Hindlimb muscle (tissue), 1 donor: Measurements from ENCODE around the gene RABEPK. TPM values are rescaled to one million over a fixed set of nuclear protein-coding genes. Genes with fewer than 3 reads are reported as not detected.
"Not testable (repeated sequence)": the region's sequence is repeated elsewhere in the genome, so short reads cannot be mapped to it uniquely, and the experiment has no call there.

ENCODE experiments used
- DNase-seq: peaks from one replicate; pipeline ENCODE4 v3.0.0-alpha.2; 2013
- polyA plus RNA-seq: library from polyadenylated mRNA; unstranded; fragments of 120-200 nt; gene quantifications from one replicate; pipeline ENCODE4 v1.2.1, GENCODE V29; 2013; ENCODE audit not compliant: insufficient read length

The RABEPK gene
- polyA plus RNA-seq, 1 donor = 14.1 TPM

- DNase-seq = not testable (repeated sequence)
Observed at GRCh38 chr9:125195591-125195990, 4.8 kb upstream of the RABEPK start.

- DNase-seq = no peak
Observed at GRCh38 chr9:125202846-125203618, 2.7 kb downstream of the RABEPK start.

GRCh38 chr9:125204477-125204876 is 4.1 kb downstream of the RABEPK start:
- DNase-seq = no peak

GRCh38 chr9:125214186-125214585 is 13.8 kb downstream of the RABEPK start:
- DNase-seq = no peak

GRCh38 chr9:125218621-125219020 is 18.3 kb downstream of the RABEPK start:
- DNase-seq = no peak

GRCh38 chr9:125224858-125225257 is 24.5 kb downstream of the RABEPK start:
- not testable (repeated sequence) for DNase-seq

GRCh38 chr9:125227761-125228160 is 27.4 kb downstream of the RABEPK start:
- DNase-seq = no peak

GRCh38 chr9:125233678-125234077 is 33.3 kb downstream of the RABEPK start:
- no peak for DNase-seq

GRCh38 chr9:125234099-125234498 is 33.8 kb downstream of the RABEPK start:
- not testable (repeated sequence) for DNase-seq

GRCh38 chr9:125235804-125236519 is 35.6 kb downstream of the RABEPK start:
- no peak for DNase-seq

- not testable (repeated sequence) for DNase-seq
Observed at GRCh38 chr9:125236520-125237159, 36.3 kb downstream of the RABEPK start.

GRCh38 chr9:125238127-125238914 is 38.0 kb downstream of the RABEPK start:
- no peak for DNase-seq

- no peak for DNase-seq
Observed at GRCh38 chr9:125238915-125239446, 38.6 kb downstream of the RABEPK start.

- no peak for DNase-seq
Observed at GRCh38 chr9:125239631-125240597, 39.6 kb downstream of the RABEPK start.

- peak; percentile 54 for DNase-seq
Observed at GRCh38 chr9:125240649-125240999, 40.3 kb downstream of the RABEPK start.

GRCh38 chr9:125241000-125241862 is 40.9 kb downstream of the RABEPK start, which contains the start of gene HSPA5:
Gene HSPA5, minus strand, starts transcription at chr9:125241343. Its CDS starts 217 bp downstream, at chr9:125241126.
- DNase-seq = peak; percentile 99

GRCh38 chr9:125241863-125242739 is 41.8 kb downstream of the RABEPK start:
- no peak for DNase-seq

GRCh38 chr9:125243792-125244260 is 43.5 kb downstream of the RABEPK start:
- DNase-seq = no peak

- no peak for DNase-seq
Observed at GRCh38 chr9:125246261-125246667, 45.9 kb downstream of the RABEPK start.
